Liver (tissue), 3 donors: ENCODE measurements around the gene ALMS1.

Experiments used
- RAD21 ChIP-seq, 2 donors: IDR thresholded peaks; 2 replicates each; pipeline ENCODE4 v1.6.1; 2016; ENCODE audit warnings: antibody characterized with exemption in 2 of 2, mild to moderate bottlenecking in 2 of 2
- TF ChIP-seq, protein P1 (sequence below): fragments of 150-350 bp; IDR thresholded peaks from 2 replicates; pipeline ENCODE4 v1.5.1; 2017; ENCODE audit warnings: improper control_type of control experiment, low read depth, low read length; ENCODE audit not compliant: missing input control
- TF ChIP-seq, protein P2 (sequence below): IDR thresholded peaks from 2 replicates; pipeline ENCODE4 v1.6.1; 2016; ENCODE audit warnings: antibody characterized with exemption
- donor health status: healthy.
- donor health status: healthy.

DNA sequence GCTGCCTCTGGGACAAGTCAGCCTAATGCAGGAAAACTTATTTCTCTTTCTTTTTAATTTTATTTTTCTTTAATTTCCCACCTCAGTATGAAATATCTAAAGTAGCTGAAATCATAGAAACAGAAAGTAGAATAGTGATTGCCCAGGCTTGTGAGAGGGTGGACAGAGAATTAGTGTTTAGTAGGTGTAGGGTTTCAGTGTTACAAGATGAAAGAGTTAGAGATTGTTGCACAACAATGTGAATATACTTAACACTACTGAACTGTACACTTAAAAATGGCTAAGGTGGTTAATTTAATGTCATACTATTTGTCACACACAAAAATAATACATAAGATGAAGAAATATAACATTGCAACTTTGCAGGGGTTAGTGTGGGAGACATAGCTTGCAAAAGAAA, 175.8 kb downstream of the ALMS1 start:
- no peak for TF ChIP-seq RAD21 (IDR thresholded peaks at IDR 0.05)
- TF ChIP-seq, protein P1, sequence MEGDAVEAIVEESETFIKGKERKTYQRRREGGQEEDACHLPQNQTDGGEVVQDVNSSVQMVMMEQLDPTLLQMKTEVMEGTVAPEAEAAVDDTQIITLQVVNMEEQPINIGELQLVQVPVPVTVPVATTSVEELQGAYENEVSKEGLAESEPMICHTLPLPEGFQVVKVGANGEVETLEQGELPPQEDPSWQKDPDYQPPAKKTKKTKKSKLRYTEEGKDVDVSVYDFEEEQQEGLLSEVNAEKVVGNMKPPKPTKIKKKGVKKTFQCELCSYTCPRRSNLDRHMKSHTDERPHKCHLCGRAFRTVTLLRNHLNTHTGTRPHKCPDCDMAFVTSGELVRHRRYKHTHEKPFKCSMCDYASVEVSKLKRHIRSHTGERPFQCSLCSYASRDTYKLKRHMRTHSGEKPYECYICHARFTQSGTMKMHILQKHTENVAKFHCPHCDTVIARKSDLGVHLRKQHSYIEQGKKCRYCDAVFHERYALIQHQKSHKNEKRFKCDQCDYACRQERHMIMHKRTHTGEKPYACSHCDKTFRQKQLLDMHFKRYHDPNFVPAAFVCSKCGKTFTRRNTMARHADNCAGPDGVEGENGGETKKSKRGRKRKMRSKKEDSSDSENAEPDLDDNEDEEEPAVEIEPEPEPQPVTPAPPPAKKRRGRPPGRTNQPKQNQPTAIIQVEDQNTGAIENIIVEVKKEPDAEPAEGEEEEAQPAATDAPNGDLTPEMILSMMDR = no peak
- TF ChIP-seq, protein P2, sequence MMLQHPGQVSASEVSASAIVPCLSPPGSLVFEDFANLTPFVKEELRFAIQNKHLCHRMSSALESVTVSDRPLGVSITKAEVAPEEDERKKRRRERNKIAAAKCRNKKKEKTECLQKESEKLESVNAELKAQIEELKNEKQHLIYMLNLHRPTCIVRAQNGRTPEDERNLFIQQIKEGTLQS = no peak
